ENCODE data around the gene CHTF18.

Gene CHTF18

GRCh38 chr16:824194-824593 lies 35.8 kb downstream of the CHTF18 start:
- no peak overlapping the region for H3K27ac ChIP-seq
- ChIA-PET CTCF (interaction anchor here (1.5 kb wide), 1 partner anchor 233 kb away, joined by 3 read pairs; no protein-coding TSS in a partner anchor), POLR2A (ENCODE audit: low non-redundant PET) (no interaction called here)
- TF ChIP-seq CTCF (conservative IDR thresholded peaks at IDR 0.05; ENCODE audit: low read depth), result no peak
- no peak for DNase-seq (ENCODE audit: low spot score)

- no peak for DNase-seq (ENCODE audit: low spot score)
- no peak for TF ChIP-seq CTCF (conservative IDR thresholded peaks at IDR 0.05; ENCODE audit: low read depth)
- CTCF ChIA-PET, result interaction anchor here (1.5 kb wide), 1 partner anchor 233 kb away, joined by 3 read pairs; no protein-coding TSS in a partner anchor
- H3K27ac ChIP-seq, result no peak overlapping the region
- POLR2A ChIA-PET (ENCODE audit: low non-redundant PET), result no interaction called here
Observed at GRCh38 chr16:824601-825000, 36.2 kb downstream of the CHTF18 start.

GRCh38 chr16:825341-826061 lies 37.1 kb downstream of the CHTF18 start:
- POLR2A ChIA-PET (ENCODE audit: low non-redundant PET), result no interaction called here
- TF ChIP-seq CTCF (conservative IDR thresholded peaks at IDR 0.05; ENCODE audit: low read depth), result no peak
- CTCF ChIA-PET, result interaction anchor here (1.5 kb wide), 1 partner anchor 232 kb away, joined by 3 read pairs; no protein-coding TSS in a partner anchor
- no peak for DNase-seq (ENCODE audit: low spot score)
- H3K27ac ChIP-seq, result no peak overlapping the region

- CTCF ChIA-PET, result no interaction called here
- H3K27ac ChIP-seq, result no peak overlapping the region
- POLR2A ChIA-PET (ENCODE audit: low non-redundant PET), result no interaction called here
- TF ChIP-seq CTCF (conservative IDR thresholded peaks at IDR 0.05; ENCODE audit: low read depth), result no peak
- DNase-seq (ENCODE audit: low spot score), result no peak
Observed at GRCh38 chr16:827513-827912, 39.1 kb downstream of the CHTF18 start.

- no peak for DNase-seq (ENCODE audit: low spot score)
- POLR2A ChIA-PET (ENCODE audit: low non-redundant PET), result no interaction called here
- CTCF ChIA-PET, result no interaction called here
- no peak overlapping the region for H3K27ac ChIP-seq
- TF ChIP-seq CTCF (conservative IDR thresholded peaks at IDR 0.05; ENCODE audit: low read depth), result no peak
Observed at GRCh38 chr16:828891-829290, 40.5 kb downstream of the CHTF18 start.

- DNase-seq (ENCODE audit: low spot score), result no peak
- H3K27ac ChIP-seq, result no peak overlapping the region
- ChIA-PET POLR2A (ENCODE audit: low non-redundant PET) (no interaction called here), CTCF (interaction anchor here (0.6 kb wide), 1 partner anchor 185 kb away, joined by 3 read pairs; no protein-coding TSS in a partner anchor)
- TF ChIP-seq CTCF (conservative IDR thresholded peaks at IDR 0.05; ENCODE audit: low read depth), result no peak
Observed at GRCh38 chr16:830107-830870, 41.9 kb downstream of the CHTF18 start.

Measured in RWPE1 (cell line).